ENCODE measurements around the gene CAMTA1.
"Not testable (repeated sequence)": the region's sequence is repeated elsewhere in the genome, so short reads cannot be mapped to it uniquely, and the experiment has no call there.

The CAMTA1 gene

DNA sequence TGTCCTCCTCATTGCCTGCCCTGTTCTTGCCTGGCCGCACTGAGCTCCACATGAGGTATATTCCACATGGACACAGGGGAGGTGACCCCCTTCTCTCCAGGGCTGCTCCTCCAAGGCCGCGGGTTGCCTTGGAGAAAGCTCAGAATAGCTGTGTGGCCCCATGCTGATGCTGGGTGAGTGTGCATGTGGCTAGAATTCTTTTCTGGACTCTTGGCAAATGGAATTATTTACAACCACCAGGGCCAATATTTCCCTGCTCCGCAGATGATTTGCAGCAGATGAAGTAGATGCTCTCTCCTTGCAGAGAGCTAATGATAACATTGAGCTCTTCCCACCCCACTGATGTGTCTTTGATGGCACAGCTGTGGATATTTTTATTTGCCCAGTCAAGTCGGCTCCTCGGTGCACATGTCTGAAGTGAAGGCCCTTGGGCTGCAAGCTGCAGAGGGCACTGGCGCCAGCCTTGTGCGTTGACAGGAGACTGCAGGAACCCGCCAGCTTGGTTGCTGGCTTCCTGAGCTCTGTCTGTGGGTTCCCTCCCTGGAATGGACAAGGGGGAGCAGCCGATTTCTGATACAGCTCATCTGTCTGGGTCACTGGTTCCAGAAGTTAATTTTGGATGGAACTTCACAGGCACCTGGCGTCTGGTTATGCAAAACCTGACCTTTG, 581.2 kb downstream of the CAMTA1 start:
- no peak for DNase-seq

DNA sequence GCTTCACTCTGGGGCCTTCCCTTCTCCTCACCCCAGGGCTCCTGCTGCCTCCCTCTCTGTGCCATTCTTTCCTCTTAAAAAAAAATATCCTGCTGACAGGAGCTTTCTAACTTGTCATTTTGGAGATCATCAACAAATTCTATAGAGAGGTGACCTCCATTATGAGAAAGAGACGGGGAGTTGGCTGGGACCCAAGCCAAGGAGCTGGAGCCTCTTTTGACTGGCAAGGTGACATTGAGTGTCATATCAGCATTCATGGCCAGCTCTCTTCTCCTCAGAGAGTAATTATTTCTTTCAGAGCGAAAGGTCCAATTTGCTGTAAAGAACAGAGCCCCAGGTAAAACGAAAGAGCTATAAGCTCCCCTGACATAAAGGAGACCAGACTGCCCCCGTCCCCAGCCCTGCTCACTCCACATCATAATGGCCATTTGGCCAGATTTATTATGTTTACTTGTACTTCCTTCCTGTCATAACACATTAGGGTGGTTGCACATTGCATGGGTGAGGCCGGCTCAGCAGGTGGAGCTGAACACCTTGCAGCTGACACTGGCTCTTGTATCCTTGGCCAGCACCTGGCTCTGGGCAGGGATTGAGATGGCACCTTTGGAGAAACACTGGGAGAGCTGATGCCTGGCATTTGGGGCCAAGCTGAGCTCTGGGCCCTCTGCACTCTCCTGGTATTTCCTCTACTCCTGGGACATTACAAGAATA, 581.9 kb downstream of the CAMTA1 start:
- DNase-seq, result no peak

GRCh38 chr1:7369866-7370265, 584.6 kb downstream of the CAMTA1 start:
- DNase-seq, result no peak

DNA sequence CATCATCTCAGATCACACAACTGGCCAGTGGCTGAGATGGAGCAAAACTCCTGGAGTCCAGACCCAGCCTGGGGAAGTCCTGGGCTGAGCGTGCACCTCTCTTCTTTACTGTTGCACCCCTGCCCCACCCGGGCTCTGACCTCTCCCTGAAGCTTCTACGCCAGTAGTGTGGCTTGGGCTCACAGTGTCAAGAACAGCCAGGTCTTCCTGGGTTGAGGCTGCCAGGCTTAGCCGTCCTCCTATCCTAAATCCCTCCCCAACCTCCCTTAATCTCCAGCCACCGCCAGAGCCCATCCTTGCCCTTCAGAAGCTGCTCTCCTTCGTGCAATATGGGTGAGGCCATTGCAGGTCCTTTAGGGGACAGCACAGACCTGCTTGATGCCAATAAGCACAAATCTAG, 586.7 kb downstream of the CAMTA1 start:
- no peak for DNase-seq

- no peak for DNase-seq
Measured at GRCh38 chr1:7372477-7373120, 587.3 kb downstream of the CAMTA1 start.

DNA sequence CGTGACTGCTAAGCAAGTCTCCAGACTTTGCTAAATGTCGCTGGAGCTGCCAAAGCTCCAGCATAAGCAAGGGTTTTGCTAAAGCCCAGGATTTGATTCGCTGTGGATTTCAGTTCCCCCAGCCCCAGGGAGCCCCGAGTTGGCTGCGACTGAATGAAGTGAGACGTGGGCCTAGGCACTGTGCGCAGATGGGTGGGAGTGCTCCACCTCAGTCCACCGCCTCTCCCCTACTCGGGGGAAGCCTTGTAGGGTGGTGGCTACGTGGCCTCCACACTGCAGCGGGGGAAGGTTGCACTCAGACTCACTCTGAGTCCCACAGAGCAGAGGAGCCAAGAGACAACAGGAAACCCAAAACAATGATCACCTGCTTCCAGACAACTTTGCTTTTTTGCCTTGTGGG, 588.0 kb downstream of the CAMTA1 start:
- no peak for DNase-seq

DNA sequence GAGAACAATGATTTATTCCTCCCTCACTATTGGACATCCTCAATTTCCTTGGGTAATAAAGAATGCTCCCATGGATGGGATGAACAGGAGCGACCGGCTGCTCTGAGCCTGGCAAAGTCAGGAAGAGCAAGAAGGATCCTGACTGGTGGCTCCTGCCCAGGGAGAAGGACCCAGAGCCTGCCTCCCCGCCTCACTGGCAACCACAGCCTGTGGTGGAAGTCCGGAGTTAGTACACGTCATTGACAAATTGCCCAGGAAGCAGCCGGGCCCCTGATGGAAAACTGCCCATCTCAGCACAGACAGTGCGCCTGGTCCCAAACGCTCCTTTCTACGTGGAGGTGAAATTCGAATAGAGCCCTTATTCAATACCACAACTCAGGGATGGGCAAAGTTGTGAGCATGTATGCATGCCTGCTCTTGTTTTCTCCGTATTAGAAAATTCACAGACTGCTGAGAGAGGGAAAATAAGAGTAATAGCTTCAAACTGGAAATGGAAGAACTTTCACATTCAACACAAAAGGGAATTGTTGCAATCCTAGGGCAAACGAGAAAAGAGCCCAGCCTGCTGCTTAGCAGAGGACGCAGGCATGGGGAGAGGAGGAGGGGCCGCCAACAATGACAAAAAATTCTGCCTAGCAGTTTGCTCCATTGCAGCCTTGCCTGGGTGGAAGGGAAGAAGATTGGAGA, 588.8 kb downstream of the CAMTA1 start:
- no peak for DNase-seq

DNA sequence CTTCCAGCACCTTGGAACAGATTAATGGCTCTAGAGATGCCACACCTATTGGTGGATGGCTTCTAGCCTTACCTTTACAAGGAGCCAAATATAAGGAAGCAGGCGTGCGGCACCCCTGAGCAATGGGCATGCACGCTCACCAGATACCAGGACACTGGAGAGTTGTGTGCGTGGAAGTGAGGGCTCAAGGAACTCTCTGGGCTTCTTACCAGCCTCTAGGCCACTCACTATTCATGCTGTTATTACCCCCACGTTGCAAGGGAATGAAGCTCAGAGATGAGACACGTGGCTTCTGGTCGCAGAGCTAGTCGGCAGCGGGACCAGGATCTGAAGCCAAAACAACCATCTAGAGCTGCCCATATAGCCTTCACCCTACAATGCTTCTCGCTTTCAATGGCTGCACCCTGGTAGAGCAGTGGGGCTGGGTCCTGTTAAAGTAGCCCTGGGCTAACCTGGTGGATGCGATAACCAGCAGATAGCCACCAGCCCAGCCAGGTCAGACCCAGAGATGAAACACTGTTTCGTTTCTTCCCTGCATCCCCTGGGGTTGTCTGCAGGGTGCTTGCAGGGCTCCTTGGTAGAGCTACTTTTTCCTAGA, 589.4 kb downstream of the CAMTA1 start:
- no peak for DNase-seq

GRCh38 chr1:7375329-7375728, 590.1 kb downstream of the CAMTA1 start:
- no peak for DNase-seq

DNA sequence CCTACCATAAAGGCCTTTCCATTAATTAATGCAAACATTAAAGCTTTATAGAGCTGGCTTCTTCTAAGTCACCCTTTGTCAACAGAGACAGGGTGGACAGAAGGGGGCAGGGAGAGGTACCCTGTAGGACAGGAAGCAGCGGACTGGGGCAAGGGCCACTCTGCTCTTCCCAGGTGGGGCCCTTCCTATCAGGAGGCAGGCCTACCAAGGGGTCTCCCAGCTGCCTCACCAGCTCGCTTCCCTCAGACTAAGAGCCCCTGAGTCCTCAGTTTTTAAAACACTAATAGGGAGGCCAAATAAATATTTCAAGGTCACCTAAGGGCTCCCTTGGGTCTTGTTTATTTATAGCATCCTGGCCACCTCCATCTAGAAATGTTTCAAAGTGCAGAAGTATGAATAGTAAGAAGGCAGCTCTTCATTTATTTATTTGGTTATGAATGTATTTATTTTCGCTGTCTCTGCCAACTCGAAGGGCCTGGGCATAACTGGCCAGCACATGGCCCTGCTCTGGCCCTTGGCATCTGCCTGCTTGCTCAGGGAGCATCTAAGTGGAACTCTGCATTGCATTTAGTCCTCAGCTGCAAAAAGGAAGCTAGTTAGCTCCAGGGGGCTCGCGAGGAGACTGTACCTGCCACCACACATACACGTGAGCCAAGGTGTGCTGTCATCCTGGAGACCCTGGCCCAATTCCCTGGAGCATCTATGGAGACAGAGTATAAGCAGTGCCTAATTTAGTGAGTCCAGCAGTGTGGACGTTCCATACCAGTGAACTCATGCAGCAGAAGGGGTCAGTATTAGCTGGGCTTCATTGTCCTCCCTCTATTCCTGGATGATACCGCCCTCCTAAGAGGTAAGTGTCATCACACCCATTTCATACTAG, 590.8 kb downstream of the CAMTA1 start:
- DNase-seq, result no peak

GRCh38 chr1:7376676-7377075, 591.4 kb downstream of the CAMTA1 start:
- DNase-seq, result no peak

DNA sequence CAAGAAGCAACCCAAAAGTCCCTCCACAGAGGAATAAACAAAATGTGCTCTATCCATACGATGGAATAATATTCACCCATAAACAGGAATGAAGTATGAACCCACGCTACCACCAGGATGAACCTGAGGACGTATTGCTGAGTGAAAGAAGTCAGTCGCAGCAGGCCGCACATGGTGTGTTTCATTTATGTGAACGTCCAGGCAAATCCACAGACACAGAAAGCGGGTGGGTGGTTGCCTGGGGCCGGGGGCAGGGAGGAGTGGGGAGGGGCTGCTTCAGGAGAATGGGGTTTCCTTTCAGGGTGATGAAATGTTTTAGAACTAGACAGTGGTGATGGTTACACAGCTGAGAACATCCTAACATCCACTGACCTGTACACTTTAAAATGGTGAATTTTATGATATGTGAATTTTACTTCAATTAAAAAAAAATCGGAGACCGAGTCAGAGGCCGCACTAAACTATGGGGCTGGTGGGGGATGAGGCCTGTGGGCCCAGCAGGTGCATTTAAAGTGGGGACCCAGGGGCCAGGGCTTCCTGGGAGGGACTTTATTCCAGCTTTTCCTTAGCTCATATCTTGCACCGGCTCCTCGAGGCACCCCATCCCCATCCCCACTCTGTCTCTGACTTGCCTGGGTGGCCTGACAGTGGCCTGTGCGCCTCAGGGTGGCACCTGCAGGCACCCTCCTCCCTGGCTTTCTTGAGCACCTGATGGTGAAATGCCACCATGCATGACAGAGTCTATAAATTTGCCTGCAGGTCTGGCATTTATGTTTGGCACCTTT, 593.3 kb downstream of the CAMTA1 start:
- no peak for DNase-seq

DNA sequence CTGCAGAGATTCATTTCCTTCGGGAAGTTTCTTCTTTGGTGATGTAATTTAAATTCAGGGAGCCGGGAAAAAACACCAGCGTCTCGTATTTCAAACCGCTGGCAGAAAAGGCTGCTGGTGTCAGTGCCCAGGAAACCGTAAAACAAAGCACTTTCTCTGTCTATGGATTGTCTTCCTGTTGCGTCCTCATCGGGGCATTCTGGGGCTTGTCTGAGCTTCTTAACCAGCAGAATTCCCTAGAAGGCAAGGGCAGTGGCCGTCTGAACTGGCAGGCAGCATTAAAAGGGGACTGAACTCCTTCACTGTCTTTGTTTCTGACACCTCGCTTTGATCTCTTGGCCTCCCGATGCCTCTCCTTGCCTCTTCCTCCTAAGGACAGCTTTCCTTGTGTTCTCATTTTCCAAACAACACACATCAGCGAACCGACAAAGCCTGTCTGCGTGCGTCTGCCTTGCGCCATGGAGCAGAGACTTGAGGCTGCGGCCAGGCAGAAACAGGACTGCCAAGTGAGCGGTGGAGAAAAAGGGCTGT, 594.3 kb downstream of the CAMTA1 start:
- no peak for DNase-seq

- DNase-seq, result not testable (repeated sequence)
Measured at GRCh38 chr1:7380068-7380467, 594.8 kb downstream of the CAMTA1 start.

GRCh38 chr1:7380712-7381111, 595.5 kb downstream of the CAMTA1 start:
- DNase-seq, result no peak

DNA sequence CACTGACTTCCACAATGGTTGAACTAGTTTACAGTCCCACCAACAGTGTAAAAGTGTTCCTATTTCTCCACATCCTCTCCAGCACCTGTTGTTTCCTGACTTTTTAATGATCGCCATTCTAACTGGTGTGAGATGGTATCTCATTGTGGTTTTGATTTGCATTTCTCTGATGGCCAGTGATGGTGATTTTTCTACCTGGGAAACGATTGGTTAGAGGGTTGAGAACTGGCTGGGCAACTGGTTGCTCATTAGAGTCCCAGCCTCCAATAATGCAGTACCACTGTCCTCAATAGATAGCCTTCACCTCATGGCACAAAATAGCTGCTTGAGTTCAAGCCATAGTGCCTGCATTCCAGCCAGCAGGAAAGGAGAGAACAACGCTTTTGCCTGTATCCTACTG, 596.5 kb downstream of the CAMTA1 start:
- not testable (repeated sequence) for DNase-seq

GRCh38 chr1:7382971-7383370, 597.7 kb downstream of the CAMTA1 start:
- no peak for DNase-seq

GRCh38 chr1:7383671-7384520, 598.6 kb downstream of the CAMTA1 start:
- DNase-seq, result no peak

- DNase-seq, result no peak
Measured at GRCh38 chr1:7384679-7385078, 599.4 kb downstream of the CAMTA1 start.

Data from GF-D8 (cell line).